KMS-11 (cell line): ENCODE data around the gene PTPRR.

ENCODE experiments used
- H2AFZ ChIP-seq: fragments of 200-600 bp; sonication (generic); 2 replicates; pipeline ENCODE4 v1.6.1; 2016; ENCODE audit warnings: antibody characterized with exemption, mixed run types, low read depth
- H3K27ac ChIP-seq: fragments of 200-600 bp; sonication (generic); 2 replicates; pipeline ENCODE4 v1.6.1; 2016; ENCODE audit warnings: mild to moderate bottlenecking, mixed run types
- H3K27me3 ChIP-seq: fragments of 200-600 bp; sonication (generic); 2 replicates; pipeline ENCODE4 v1.6.1; 2017; ENCODE audit warnings: mild to moderate bottlenecking, low read depth, mixed run types, moderate library complexity; ENCODE audit not compliant: insufficient read depth
- H3K36me3 ChIP-seq: fragments of 200-600 bp; sonication (generic); 2 replicates; pipeline ENCODE4 v1.6.1; 2017; ENCODE audit warnings: mild to moderate bottlenecking, mixed run types; ENCODE audit not compliant: insufficient read depth
- H3K4me1 ChIP-seq: fragments of 200-600 bp; sonication (generic); 2 replicates; pipeline ENCODE4 v1.6.1; 2016; ENCODE audit warnings: mild to moderate bottlenecking, low read depth, mixed run types; ENCODE audit not compliant: poor library complexity, severe bottlenecking
- H3K4me2 ChIP-seq: fragments of 200-600 bp; sonication (generic); 2 replicates; pipeline ENCODE4 v1.7.0; 2016; ENCODE audit warnings: mild to moderate bottlenecking, mixed run types
- H3K4me3 ChIP-seq: fragments of 200-600 bp; sonication (generic); IDR thresholded peaks from 2 replicates; pipeline ENCODE4 v1.6.1; 2017; ENCODE audit warnings: low read depth, low read length, mixed read lengths; ENCODE audit not compliant: insufficient read depth
- H3K79me2 ChIP-seq: fragments of 200-600 bp; sonication (generic); 2 replicates; pipeline ENCODE4 v1.6.1; 2016; ENCODE audit warnings: low read depth, mixed run types; ENCODE audit not compliant: insufficient read depth
- H3K9ac ChIP-seq: fragments of 200-600 bp; sonication (generic); 2 replicates; pipeline ENCODE4 v1.6.1; 2016; ENCODE audit warnings: mild to moderate bottlenecking, mixed run types
- H4K20me1 ChIP-seq: fragments of 200-600 bp; sonication (generic); 2 replicates; pipeline ENCODE4 v1.6.1; 2016; ENCODE audit warnings: mild to moderate bottlenecking, mixed run types; ENCODE audit not compliant: insufficient read depth
- TF ChIP-seq, protein P1 (sequence below): fragments of 200-600 bp; sonication (generic); conservative IDR thresholded peaks from 2 replicates; pipeline ENCODE4 v1.6.1; 2017; ENCODE audit warnings: low read depth, mild to moderate bottlenecking, antibody characterized with exemption, low read length, moderate library complexity, mixed read lengths

Gene PTPRR

DNA sequence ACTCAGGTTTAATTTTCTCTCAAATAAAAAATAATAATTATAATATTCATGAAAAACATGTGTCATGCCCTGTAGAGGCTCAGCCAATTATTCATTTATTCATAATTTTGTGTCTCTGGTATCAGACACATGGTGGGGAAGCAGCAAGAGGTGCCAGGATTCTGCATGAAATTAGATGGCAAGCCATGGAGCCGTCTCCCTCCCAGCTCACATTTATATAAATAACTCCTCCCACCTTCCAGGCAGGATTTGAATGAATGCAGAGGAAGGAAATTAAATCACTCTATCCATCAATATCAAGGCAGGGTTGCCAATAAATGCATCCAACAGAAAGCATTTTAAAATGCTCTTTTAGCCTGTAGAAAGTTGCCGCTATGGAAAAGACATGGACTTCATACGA lies 98.1 kb downstream of the PTPRR start:
- Histone ChIP-seq H3K27me3 (no peaks in the 10 kb centered on the region), H3K4me3 (no peak overlapping the region)
- TF ChIP-seq, protein P1, sequence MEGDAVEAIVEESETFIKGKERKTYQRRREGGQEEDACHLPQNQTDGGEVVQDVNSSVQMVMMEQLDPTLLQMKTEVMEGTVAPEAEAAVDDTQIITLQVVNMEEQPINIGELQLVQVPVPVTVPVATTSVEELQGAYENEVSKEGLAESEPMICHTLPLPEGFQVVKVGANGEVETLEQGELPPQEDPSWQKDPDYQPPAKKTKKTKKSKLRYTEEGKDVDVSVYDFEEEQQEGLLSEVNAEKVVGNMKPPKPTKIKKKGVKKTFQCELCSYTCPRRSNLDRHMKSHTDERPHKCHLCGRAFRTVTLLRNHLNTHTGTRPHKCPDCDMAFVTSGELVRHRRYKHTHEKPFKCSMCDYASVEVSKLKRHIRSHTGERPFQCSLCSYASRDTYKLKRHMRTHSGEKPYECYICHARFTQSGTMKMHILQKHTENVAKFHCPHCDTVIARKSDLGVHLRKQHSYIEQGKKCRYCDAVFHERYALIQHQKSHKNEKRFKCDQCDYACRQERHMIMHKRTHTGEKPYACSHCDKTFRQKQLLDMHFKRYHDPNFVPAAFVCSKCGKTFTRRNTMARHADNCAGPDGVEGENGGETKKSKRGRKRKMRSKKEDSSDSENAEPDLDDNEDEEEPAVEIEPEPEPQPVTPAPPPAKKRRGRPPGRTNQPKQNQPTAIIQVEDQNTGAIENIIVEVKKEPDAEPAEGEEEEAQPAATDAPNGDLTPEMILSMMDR = no peak

GRCh38 chr12:70815971-70816391 lies 104.6 kb downstream of the PTPRR start:
- no peaks in the 10 kb centered on the region for H3K79me2 ChIP-seq
- no peaks in the 10 kb centered on the region for H3K36me3 ChIP-seq
- no peaks in the 10 kb centered on the region for H3K4me1 ChIP-seq
- TF ChIP-seq, protein P1 = no peak
- no peak overlapping the region for H3K9ac ChIP-seq
- H3K4me2 ChIP-seq = no peak overlapping the region
- H3K4me3 ChIP-seq = no peak overlapping the region
- no peaks in the 10 kb centered on the region for H3K27me3 ChIP-seq
- H2AFZ ChIP-seq = no peak overlapping the region
- no peak overlapping the region for H3K27ac ChIP-seq
- H4K20me1 ChIP-seq = no peaks in the 10 kb centered on the region

More for the DNA sequence above, 98.1 kb downstream of the PTPRR start:
- Histone ChIP-seq H3K79me2 (no peaks in the 10 kb centered on the region), H3K36me3 (no peaks in the 10 kb centered on the region), H4K20me1 (no peaks in the 10 kb centered on the region), H3K9ac (no peak overlapping the region), H2AFZ (no peak overlapping the region), H3K4me1 (no peaks in the 10 kb centered on the region), H3K4me2 (no peak overlapping the region), H3K27ac (no peak overlapping the region)

DNA sequence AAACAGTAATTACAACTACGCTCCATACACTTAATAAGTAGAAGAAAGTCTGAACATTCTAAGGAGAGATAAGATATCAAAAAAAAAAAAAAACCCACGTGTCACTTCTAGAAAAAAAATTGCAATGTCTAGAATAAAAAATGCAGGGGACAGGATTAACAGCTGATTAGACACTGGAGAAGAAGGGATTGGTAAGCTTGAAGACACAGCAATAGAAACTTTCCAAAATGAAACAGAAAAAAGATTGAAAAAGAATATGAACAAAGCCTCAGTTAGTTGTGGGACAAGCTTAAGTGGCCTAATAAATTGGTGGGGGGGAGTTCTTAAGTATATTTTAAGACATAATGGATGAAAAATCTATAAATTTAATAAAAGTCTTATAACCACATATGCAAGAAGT lies 105.5 kb downstream of the PTPRR start:
- Histone ChIP-seq H3K4me2 (no peak overlapping the region), H3K79me2 (no peaks in the 10 kb centered on the region), H3K36me3 (no peaks in the 10 kb centered on the region), H3K27ac (no peak overlapping the region), H3K4me1 (no peaks in the 10 kb centered on the region), H3K9ac (no peak overlapping the region), H3K4me3 (no peak overlapping the region), H3K27me3 (no peaks in the 10 kb centered on the region), H4K20me1 (no peaks in the 10 kb centered on the region), H2AFZ (no peak overlapping the region)
- TF ChIP-seq, protein P1 = no peak

DNA sequence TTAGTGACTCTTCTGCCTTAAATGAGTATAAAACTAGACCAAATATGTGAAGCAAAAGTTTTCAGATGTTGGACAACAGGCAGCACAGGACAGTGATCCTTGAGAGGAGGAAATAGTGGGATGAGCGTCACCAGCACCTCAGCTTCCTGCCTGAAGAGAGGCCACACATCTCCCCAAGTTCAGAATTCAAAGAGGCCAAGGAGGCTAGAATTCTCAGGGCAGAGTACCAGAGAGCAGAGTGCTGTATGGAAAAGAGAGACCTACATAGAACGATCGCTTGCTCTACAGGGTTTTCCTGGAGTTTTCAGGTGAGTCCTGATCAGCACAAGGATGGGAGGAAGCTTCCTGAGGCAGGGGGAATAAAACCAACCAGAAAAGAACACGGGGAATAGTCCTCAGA lies 107.0 kb downstream of the PTPRR start:
- Histone ChIP-seq H3K9ac (no peak overlapping the region), H3K4me2 (no peak overlapping the region), H4K20me1 (no peaks in the 10 kb centered on the region), H3K36me3 (no peaks in the 10 kb centered on the region), H2AFZ (no peak overlapping the region), H3K79me2 (no peaks in the 10 kb centered on the region), H3K4me1 (no peaks in the 10 kb centered on the region), H3K27me3 (no peaks in the 10 kb centered on the region), H3K4me3 (no peak overlapping the region), H3K27ac (no peak overlapping the region)
- TF ChIP-seq, protein P1 = no peak

DNA sequence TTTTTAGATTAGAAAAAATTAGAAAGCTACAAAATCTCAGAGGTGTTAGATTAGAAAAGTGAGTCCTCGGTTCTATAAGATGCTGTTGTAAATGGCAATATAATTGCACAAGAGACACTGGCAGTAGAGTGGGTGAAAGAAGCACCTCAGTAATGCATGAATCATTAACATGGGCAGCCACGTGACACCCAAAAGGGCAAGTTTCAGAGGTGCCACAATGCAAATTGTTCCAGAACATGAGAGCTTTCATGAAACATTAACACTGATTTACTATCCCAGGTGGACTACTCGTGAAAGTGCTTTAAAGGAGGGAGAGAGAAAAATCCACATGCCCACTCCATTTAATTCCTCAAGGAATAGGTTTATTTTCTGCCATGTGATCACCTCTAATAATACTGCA lies 108.4 kb downstream of the PTPRR start:
- no peaks in the 10 kb centered on the region for H4K20me1 ChIP-seq
- TF ChIP-seq, protein P1 = no peak
- no peaks in the 10 kb centered on the region for H3K79me2 ChIP-seq
- no peak overlapping the region for H3K4me2 ChIP-seq
- no peak overlapping the region for H3K4me3 ChIP-seq
- no peaks in the 10 kb centered on the region for H3K36me3 ChIP-seq
- no peaks in the 10 kb centered on the region for H3K27me3 ChIP-seq
- no peak overlapping the region for H2AFZ ChIP-seq
- no peaks in the 10 kb centered on the region for H3K4me1 ChIP-seq
- no peak overlapping the region for H3K9ac ChIP-seq
- no peak overlapping the region for H3K27ac ChIP-seq
